Measurements from ENCODE around the gene VSIR. TPM values are rescaled to one million over a fixed set of nuclear protein-coding genes. Genes with fewer than 3 reads are reported as not detected.
A peak's percentile ranks its signal among the peaks of the same experiment; 100 is the strongest.

Gene VSIR
- total and polyA plus RNA-seq, 9 donors = 19.9 to 94.1 (median 57.2) TPM

DNA sequence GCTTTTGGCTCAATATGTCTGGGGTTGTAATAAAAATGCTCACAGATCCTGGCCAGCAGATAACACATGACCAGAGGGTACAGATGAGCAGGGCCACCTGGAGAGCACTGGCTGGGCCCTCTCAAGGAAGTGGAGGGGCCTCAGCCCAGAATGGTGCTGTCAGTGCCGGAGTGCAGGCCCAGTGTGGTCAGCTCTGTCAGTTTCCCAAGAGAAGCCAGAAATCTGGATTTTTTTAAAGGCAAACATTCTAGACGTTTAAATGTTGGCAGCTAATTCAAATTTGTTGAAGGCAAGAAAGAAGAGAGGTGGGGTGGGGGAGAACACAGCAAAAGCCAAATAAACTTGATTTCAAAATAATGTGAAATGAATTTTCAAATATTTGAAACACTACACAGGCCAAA lies 55.8 kb downstream of the VSIR start:
- peak overlapping the region; percentile 55 to 83 for H3K27ac ChIP-seq

GRCh38 chr10:71717056-71717455 lies 56.3 kb downstream of the VSIR start:
- H3K27me3 ChIP-seq = no peaks in the 10 kb centered on the region
- H3K4me1 ChIP-seq (ENCODE audit: insufficient read depth) = peaks cover 62% of the 10 kb centered on the region
- no peaks in the 10 kb centered on the region for H3K36me3 ChIP-seq
- no peak for DNase-seq
- TF ChIP-seq POLR2A (IDR thresholded peaks at IDR 0.05) = no peak
- TF ChIP-seq EP300 (IDR thresholded peaks at IDR 0.05) = no peak
- TF ChIP-seq CTCF (IDR thresholded peaks at IDR 0.05) = no peak
- peak overlapping the region; percentile 55 to 83 for H3K27ac ChIP-seq
- H3K4me3 ChIP-seq = no peak overlapping the region
- H3K9me3 ChIP-seq = no peaks in the 10 kb centered on the region
- intact Hi-C loops (cut with DNase I) = no loop called here
- WGBS, 3 donors = 56 to 71% (median 60%) methylated on average over 4 of the region's 4 CpGs

More for the DNA sequence above, 55.8 kb downstream of the VSIR start:
- Histone ChIP-seq H3K4me3 (no peak overlapping the region), H3K9me3 (no peaks in the 10 kb centered on the region), H3K36me3 (no peaks in the 10 kb centered on the region), H3K27me3 (no peaks in the 10 kb centered on the region), H3K4me1 (ENCODE audit: insufficient read depth) (peaks cover 59% of the 10 kb centered on the region)
- WGBS, 3 donors = 10 to 18% (median 11%) methylated on average over 2 of the region's 2 CpGs
- intact Hi-C loops (cut with DNase I) = no loop called here
- DNase-seq = peak in 2 of 5 donors; percentile 48 to 58
- TF ChIP-seq POLR2A (IDR thresholded peaks at IDR 0.05) = no peak
- no peak for TF ChIP-seq EP300 (IDR thresholded peaks at IDR 0.05)
- no peak for TF ChIP-seq CTCF (IDR thresholded peaks at IDR 0.05)

DNA sequence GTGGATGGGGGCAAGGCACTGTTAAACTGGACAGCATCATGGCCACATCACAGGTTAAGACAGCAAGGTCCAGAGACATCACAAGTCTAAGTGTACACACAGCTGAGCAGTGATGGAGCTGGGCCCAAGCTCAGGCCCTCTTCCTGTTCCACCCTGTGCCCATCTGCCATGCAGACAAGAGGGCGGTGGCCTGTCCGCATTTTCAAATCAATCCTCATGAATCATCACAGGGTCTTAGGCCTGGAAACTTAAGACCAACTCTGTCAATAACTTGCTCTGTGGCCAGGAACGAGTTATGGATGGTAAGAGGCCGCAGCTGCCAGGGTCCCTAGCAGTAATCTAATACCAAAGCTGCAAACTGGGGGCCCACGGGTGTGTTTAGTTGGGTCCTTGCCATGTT lies 56.9 kb downstream of the VSIR start:
- Histone ChIP-seq H3K9me3 (no peaks in the 10 kb centered on the region), H3K4me3 (no peak overlapping the region), H3K4me1 (ENCODE audit: insufficient read depth) (peaks cover 62% of the 10 kb centered on the region), H3K27ac (peak overlapping the region in 1 of 2 donors; percentile 83), H3K27me3 (no peaks in the 10 kb centered on the region), H3K36me3 (no peaks in the 10 kb centered on the region)
- intact Hi-C loops (cut with DNase I) = no loop called here
- 70 to 81% (median 71%) methylated on average over 5 of the region's 5 CpGs for WGBS, 3 donors
- DNase-seq = no peak
- no peak for TF ChIP-seq POLR2A (IDR thresholded peaks at IDR 0.05)
- TF ChIP-seq EP300 (IDR thresholded peaks at IDR 0.05) = no peak
- no peak for TF ChIP-seq CTCF (IDR thresholded peaks at IDR 0.05)

- H3K27ac ChIP-seq = peak overlapping the region in 1 of 2 donors; percentile 95
- no peaks in the 10 kb centered on the region for H3K36me3 ChIP-seq
- H3K4me3 ChIP-seq = no peak overlapping the region
- H3K4me1 ChIP-seq (ENCODE audit: insufficient read depth) = peaks cover 62% of the 10 kb centered on the region
- 93 to 97% (median 95%) methylated on average over 20 of the region's 20 CpGs for WGBS, 3 donors
- intact Hi-C loops (cut with DNase I) = loop anchor here in 1 of 4 donors (2.0 kb wide), 1 partner anchor 57 kb away; the partner anchor contains the start of gene VSIR
- TF ChIP-seq CTCF (IDR thresholded peaks at IDR 0.05) (no peak), POLR2A (IDR thresholded peaks at IDR 0.05) (no peak), EP300 (IDR thresholded peaks at IDR 0.05) (no peak)
- H3K27me3 ChIP-seq = no peaks in the 10 kb centered on the region
- DNase-seq = peak in 1 of 5 donors; percentile 41
- H3K9me3 ChIP-seq = no peaks in the 10 kb centered on the region
Observed at GRCh38 chr10:71715860-71716259, 57.5 kb downstream of the VSIR start.
